ENCODE measurements around the gene DLEU7. TPM values are rescaled to one million over a fixed set of nuclear protein-coding genes. Genes with fewer than 3 reads are reported as not detected.
A peak's percentile ranks its signal among the peaks of the same experiment; 100 is the strongest.

DLEU7 gene
- total and polyA plus RNA-seq, 10 of the 15 experiments (the other 5 are each of a cell fraction or from before 2014, with no cell fraction given) = not detected

DNA sequence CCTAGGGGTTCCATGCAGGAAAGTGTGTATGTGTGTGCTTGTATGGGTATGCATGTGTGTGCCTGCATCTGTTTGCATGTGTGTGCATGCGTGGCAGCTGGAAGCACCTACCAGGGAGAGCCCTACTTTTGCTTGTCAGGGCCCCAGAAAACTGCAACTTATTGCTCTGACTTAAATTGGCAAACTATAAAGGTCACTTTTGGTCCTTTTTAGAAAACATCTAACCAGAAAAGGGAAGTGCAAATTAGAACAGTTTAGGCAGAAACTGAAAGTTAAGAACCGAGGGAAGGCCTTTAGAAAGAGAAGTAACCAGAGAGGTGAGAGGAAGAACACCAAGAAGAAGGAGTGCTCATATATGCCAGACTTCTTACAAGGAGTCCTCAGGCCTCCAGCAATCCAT is 32.5 kb downstream of the DLEU7 start (continued):
- TF ChIP-seq, protein P1, sequence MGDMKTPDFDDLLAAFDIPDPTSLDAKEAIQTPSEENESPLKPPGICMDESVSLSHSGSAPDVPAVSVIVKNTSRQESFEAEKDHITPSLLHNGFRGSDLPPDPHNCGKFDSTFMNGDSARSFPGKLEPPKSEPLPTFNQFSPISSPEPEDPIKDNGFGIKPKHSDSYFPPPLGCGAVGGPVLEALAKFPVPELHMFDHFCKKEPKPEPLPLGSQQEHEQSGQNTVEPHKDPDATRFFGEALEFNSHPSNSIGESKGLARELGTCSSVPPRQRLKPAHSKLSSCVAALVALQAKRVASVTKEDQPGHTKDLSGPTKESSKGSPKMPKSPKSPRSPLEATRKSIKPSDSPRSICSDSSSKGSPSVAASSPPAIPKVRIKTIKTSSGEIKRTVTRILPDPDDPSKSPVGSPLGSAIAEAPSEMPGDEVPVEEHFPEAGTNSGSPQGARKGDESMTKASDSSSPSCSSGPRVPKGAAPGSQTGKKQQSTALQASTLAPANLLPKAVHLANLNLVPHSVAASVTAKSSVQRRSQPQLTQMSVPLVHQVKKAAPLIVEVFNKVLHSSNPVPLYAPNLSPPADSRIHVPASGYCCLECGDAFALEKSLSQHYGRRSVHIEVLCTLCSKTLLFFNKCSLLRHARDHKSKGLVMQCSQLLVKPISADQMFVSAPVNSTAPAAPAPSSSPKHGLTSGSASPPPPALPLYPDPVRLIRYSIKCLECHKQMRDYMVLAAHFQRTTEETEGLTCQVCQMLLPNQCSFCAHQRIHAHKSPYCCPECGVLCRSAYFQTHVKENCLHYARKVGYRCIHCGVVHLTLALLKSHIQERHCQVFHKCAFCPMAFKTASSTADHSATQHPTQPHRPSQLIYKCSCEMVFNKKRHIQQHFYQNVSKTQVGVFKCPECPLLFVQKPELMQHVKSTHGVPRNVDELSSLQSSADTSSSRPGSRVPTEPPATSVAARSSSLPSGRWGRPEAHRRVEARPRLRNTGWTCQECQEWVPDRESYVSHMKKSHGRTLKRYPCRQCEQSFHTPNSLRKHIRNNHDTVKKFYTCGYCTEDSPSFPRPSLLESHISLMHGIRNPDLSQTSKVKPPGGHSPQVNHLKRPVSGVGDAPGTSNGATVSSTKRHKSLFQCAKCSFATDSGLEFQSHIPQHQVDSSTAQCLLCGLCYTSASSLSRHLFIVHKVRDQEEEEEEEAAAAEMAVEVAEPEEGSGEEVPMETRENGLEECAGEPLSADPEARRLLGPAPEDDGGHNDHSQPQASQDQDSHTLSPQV (IDR thresholded peaks at IDR 0.05) = no peak
- TF ChIP-seq SMAD5 (IDR thresholded peaks at IDR 0.05; ENCODE audit: low read depth) (no peak), PML (IDR thresholded peaks at IDR 0.05; ENCODE audit: low read length) (no peak), MYB (IDR thresholded peaks at IDR 0.05; ENCODE audit: borderline replicate concordance, low read depth, low read length) (no peak), POLR2A (IDR thresholded peaks at IDR 0.05; ENCODE audit: low read depth, low read length) (no peak), SIX5 (IDR thresholded peaks at IDR 0.05; ENCODE audit: low read depth, low read length, severe bottlenecking) (no peak), RAD51 (IDR thresholded peaks at IDR 0.05) (no peak), TCF7 (IDR thresholded peaks at IDR 0.05; ENCODE audit: borderline replicate concordance) (no peak), NBN (IDR thresholded peaks at IDR 0.05) (0 out of 2 replicates have a peak, but pooled peaks have one; percentile 39), SUPT20H (IDR thresholded peaks at IDR 0.05; ENCODE audit: borderline replicate concordance, control insufficient read depth, low read depth, low read length) (no peak), YBX1 (IDR thresholded peaks at IDR 0.05) (no peak), MEF2B (IDR thresholded peaks at IDR 0.05; ENCODE audit: partially characterized antibody, poor library complexity, severe bottlenecking) (peak; percentile 41), SP1 (IDR thresholded peaks at IDR 0.05; ENCODE audit: low read depth, low read length) (no peak), LARP7 (IDR thresholded peaks at IDR 0.05) (no peak), NR2C1 (IDR thresholded peaks at IDR 0.05) (no peak), BACH1 (IDR thresholded peaks at IDR 0.05; ENCODE audit: borderline replicate concordance) (no peak)
- TF ChIP-seq, protein P2, sequence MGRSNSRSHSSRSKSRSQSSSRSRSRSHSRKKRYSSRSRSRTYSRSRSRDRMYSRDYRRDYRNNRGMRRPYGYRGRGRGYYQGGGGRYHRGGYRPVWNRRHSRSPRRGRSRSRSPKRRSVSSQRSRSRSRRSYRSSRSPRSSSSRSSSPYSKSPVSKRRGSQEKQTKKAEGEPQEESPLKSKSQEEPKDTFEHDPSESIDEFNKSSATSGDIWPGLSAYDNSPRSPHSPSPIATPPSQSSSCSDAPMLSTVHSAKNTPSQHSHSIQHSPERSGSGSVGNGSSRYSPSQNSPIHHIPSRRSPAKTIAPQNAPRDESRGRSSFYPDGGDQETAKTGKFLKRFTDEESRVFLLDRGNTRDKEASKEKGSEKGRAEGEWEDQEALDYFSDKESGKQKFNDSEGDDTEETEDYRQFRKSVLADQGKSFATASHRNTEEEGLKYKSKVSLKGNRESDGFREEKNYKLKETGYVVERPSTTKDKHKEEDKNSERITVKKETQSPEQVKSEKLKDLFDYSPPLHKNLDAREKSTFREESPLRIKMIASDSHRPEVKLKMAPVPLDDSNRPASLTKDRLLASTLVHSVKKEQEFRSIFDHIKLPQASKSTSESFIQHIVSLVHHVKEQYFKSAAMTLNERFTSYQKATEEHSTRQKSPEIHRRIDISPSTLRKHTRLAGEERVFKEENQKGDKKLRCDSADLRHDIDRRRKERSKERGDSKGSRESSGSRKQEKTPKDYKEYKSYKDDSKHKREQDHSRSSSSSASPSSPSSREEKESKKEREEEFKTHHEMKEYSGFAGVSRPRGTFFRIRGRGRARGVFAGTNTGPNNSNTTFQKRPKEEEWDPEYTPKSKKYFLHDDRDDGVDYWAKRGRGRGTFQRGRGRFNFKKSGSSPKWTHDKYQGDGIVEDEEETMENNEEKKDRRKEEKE (IDR thresholded peaks at IDR 0.05) = no peak
- TF ChIP-seq, protein P3, sequence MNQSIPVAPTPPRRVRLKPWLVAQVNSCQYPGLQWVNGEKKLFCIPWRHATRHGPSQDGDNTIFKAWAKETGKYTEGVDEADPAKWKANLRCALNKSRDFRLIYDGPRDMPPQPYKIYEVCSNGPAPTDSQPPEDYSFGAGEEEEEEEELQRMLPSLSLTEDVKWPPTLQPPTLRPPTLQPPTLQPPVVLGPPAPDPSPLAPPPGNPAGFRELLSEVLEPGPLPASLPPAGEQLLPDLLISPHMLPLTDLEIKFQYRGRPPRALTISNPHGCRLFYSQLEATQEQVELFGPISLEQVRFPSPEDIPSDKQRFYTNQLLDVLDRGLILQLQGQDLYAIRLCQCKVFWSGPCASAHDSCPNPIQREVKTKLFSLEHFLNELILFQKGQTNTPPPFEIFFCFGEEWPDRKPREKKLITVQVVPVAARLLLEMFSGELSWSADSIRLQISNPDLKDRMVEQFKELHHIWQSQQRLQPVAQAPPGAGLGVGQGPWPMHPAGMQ (IDR thresholded peaks at IDR 0.05; ENCODE audit: borderline replicate concordance) = no peak
- TF ChIP-seq, protein P4, sequence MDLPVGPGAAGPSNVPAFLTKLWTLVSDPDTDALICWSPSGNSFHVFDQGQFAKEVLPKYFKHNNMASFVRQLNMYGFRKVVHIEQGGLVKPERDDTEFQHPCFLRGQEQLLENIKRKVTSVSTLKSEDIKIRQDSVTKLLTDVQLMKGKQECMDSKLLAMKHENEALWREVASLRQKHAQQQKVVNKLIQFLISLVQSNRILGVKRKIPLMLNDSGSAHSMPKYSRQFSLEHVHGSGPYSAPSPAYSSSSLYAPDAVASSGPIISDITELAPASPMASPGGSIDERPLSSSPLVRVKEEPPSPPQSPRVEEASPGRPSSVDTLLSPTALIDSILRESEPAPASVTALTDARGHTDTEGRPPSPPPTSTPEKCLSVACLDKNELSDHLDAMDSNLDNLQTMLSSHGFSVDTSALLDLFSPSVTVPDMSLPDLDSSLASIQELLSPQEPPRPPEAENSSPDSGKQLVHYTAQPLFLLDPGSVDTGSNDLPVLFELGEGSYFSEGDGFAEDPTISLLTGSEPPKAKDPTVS (IDR thresholded peaks at IDR 0.05; ENCODE audit: low read depth, low read length) = no peak
- TF ChIP-seq, protein P5, sequence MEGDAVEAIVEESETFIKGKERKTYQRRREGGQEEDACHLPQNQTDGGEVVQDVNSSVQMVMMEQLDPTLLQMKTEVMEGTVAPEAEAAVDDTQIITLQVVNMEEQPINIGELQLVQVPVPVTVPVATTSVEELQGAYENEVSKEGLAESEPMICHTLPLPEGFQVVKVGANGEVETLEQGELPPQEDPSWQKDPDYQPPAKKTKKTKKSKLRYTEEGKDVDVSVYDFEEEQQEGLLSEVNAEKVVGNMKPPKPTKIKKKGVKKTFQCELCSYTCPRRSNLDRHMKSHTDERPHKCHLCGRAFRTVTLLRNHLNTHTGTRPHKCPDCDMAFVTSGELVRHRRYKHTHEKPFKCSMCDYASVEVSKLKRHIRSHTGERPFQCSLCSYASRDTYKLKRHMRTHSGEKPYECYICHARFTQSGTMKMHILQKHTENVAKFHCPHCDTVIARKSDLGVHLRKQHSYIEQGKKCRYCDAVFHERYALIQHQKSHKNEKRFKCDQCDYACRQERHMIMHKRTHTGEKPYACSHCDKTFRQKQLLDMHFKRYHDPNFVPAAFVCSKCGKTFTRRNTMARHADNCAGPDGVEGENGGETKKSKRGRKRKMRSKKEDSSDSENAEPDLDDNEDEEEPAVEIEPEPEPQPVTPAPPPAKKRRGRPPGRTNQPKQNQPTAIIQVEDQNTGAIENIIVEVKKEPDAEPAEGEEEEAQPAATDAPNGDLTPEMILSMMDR (IDR thresholded peaks at IDR 0.05 in 2 of 3, conservative IDR thresholded peaks at IDR 0.05 in 1 of 3; ENCODE audit: control insufficient read depth in 2 of 3, extremely low read depth in 1 of 3, insufficient read depth in 1 of 3, low read depth in 3 of 3, low read length in 3 of 3) = no peak

All from GM12878 (cell line).